GM21576 (cell line): Measurements from ENCODE around the gene LDLRAD3.

Source experiments
- ATAC-seq: cut with Tn5 transposase; IDR thresholded peaks from one replicate; pipeline ENCODE4 v1.9.1; 2021; ENCODE audit warnings: mild to moderate bottlenecking, moderate library complexity; ENCODE audit not compliant: unreplicated experiment

Gene LDLRAD3

GRCh38 chr11:36071917-36072500 lies 128.1 kb downstream of the LDLRAD3 start:
- ATAC-seq: no peak

GRCh38 chr11:36073411-36074203 lies 129.7 kb downstream of the LDLRAD3 start:
- ATAC-seq: no peak

- ATAC-seq: no peak
These were observed 131.1 kb downstream of the LDLRAD3 start for GRCh38 chr11:36074941-36075431.

GRCh38 chr11:36077368-36077767 lies 133.5 kb downstream of the LDLRAD3 start:
- ATAC-seq: no peak

- ATAC-seq: no peak
These were observed 134.2 kb downstream of the LDLRAD3 start for GRCh38 chr11:36077886-36078685.

GRCh38 chr11:36078686-36079055 lies 134.8 kb downstream of the LDLRAD3 start:
- no peak for ATAC-seq

- no peak for ATAC-seq
These were observed 136.2 kb downstream of the LDLRAD3 start for GRCh38 chr11:36079878-36080675.

- no peak for ATAC-seq
These were observed 137.5 kb downstream of the LDLRAD3 start for GRCh38 chr11:36081274-36081945.

GRCh38 chr11:36086366-36086765 lies 142.5 kb downstream of the LDLRAD3 start:
- no peak for ATAC-seq

- ATAC-seq: no peak
These were observed 144.6 kb downstream of the LDLRAD3 start for GRCh38 chr11:36088266-36088972.

- no peak for ATAC-seq
These were observed 146.1 kb downstream of the LDLRAD3 start for GRCh38 chr11:36089920-36090319.

- ATAC-seq: no peak
These were observed 146.7 kb downstream of the LDLRAD3 start for GRCh38 chr11:36090356-36091109.

GRCh38 chr11:36091256-36091811 lies 147.5 kb downstream of the LDLRAD3 start:
- no peak for ATAC-seq

GRCh38 chr11:36092314-36093030 lies 148.6 kb downstream of the LDLRAD3 start:
- no peak for ATAC-seq

GRCh38 chr11:36093548-36093947 lies 149.7 kb downstream of the LDLRAD3 start:
- ATAC-seq: no peak

GRCh38 chr11:36094164-36094563 lies 150.3 kb downstream of the LDLRAD3 start:
- no peak for ATAC-seq

GRCh38 chr11:36095716-36096115 lies 151.9 kb downstream of the LDLRAD3 start:
- ATAC-seq: no peak

- no peak for ATAC-seq
These were observed 153.4 kb downstream of the LDLRAD3 start for GRCh38 chr11:36097219-36097650.
